HUES64 (cell line): ENCODE data around the gene LRP6.

Experiments
- H3K27ac ChIP-seq: 2 replicates; pipeline ENCODE4 v1.7.0; 2013; ENCODE audit warnings: low read depth, low read length, inconsistent platforms
- H3K27me3 ChIP-seq: 2 replicates; pipeline ENCODE4 v1.6.1; 2013; ENCODE audit warnings: mild to moderate bottlenecking, low read length; ENCODE audit not compliant: insufficient read depth
- H3K36me3 ChIP-seq: 2 replicates; pipeline ENCODE4 v1.6.1; 2013; ENCODE audit warnings: mild to moderate bottlenecking, low read length; ENCODE audit not compliant: insufficient read depth
- H3K4me1 ChIP-seq: 2 replicates; pipeline ENCODE4 v1.6.1; 2013; ENCODE audit warnings: mild to moderate bottlenecking, low read length, moderate library complexity; ENCODE audit not compliant: insufficient read depth
- H3K4me3 ChIP-seq: 2 replicates; pipeline ENCODE4 v1.5.1; 2013; ENCODE audit warnings: mild to moderate bottlenecking, low read length, moderate library complexity
- H3K9ac ChIP-seq: 2 replicates; pipeline ENCODE4 v1.6.1; 2013; ENCODE audit warnings: mild to moderate bottlenecking, low read depth, low read length
- H3K9me3 ChIP-seq: 2 replicates; pipeline ENCODE4 v1.6.1; 2013; ENCODE audit warnings: low read depth, low read length; ENCODE audit not compliant: insufficient read depth
- WGBS: fragments of 150-250, 120-280 bp; methylation state at CpG from one replicate; pipeline ENCODE4 v1.1.7; 2013; ENCODE audit warnings: missing lambda C conversion rate; 5-methylcytosine and 5-hydroxymethylcytosine counted together

Gene LRP6

GRCh38 chr12:12091977-12092663, 174.7 kb downstream of the LRP6 start:
- no peaks in the 10 kb centered on the region for H3K9me3 ChIP-seq
- H3K4me1 ChIP-seq = peaks cover 10% of the 10 kb centered on the region
- no peaks in the 10 kb centered on the region for H3K27me3 ChIP-seq
- H3K9ac ChIP-seq = no peak overlapping the region
- H3K4me3 ChIP-seq = no peak overlapping the region
- H3K36me3 ChIP-seq = no peaks in the 10 kb centered on the region
- 85% methylated on average over 13 of the region's 14 CpGs for WGBS
- H3K27ac ChIP-seq = no peak overlapping the region

GRCh38 chr12:12091071-12091470, 175.8 kb downstream of the LRP6 start:
- Histone ChIP-seq H3K9ac (no peak overlapping the region), H3K27me3 (no peaks in the 10 kb centered on the region), H3K4me3 (no peak overlapping the region), H3K4me1 (peaks cover 21% of the 10 kb centered on the region), H3K27ac (no peak overlapping the region), H3K9me3 (no peaks in the 10 kb centered on the region), H3K36me3 (no peaks in the 10 kb centered on the region)
- 92% methylated on average over 3 of the region's 3 CpGs for WGBS

- Histone ChIP-seq H3K9ac (no peak overlapping the region), H3K4me1 (peaks cover 22% of the 10 kb centered on the region), H3K4me3 (no peak overlapping the region), H3K36me3 (no peaks in the 10 kb centered on the region), H3K27me3 (no peaks in the 10 kb centered on the region), H3K9me3 (no peaks in the 10 kb centered on the region), H3K27ac (no peak overlapping the region)
- 96% methylated on average over 9 of the region's 9 CpGs for WGBS
Measured at GRCh38 chr12:12088761-12089160, 178.1 kb downstream of the LRP6 start.

- H3K4me1 ChIP-seq = peaks cover 22% of the 10 kb centered on the region
- 92% methylated on average over 10 of the region's 10 CpGs for WGBS
- H3K9me3 ChIP-seq = no peaks in the 10 kb centered on the region
- H3K27me3 ChIP-seq = no peaks in the 10 kb centered on the region
- no peak overlapping the region for H3K9ac ChIP-seq
- H3K36me3 ChIP-seq = no peaks in the 10 kb centered on the region
- H3K27ac ChIP-seq = peak overlapping the region; percentile 93; the same call in 1 of the 2 replicates
- no peak overlapping the region for H3K4me3 ChIP-seq
Measured at GRCh38 chr12:12088147-12088546, 178.7 kb downstream of the LRP6 start.

- Histone ChIP-seq H3K27me3 (no peaks in the 10 kb centered on the region), H3K9me3 (no peaks in the 10 kb centered on the region), H3K4me1 (peaks cover 22% of the 10 kb centered on the region), H3K9ac (peak overlapping the region; percentile 50; the same call in 1 of the 2 replicates), H3K27ac (peak overlapping the region; percentile 93; the same call in 1 of the 2 replicates), H3K36me3 (no peaks in the 10 kb centered on the region), H3K4me3 (no peak overlapping the region)
- 80% methylated on average over 2 of the region's 2 CpGs for WGBS
Measured at GRCh38 chr12:12087693-12088034, 179.2 kb downstream of the LRP6 start.

- peak overlapping the region; percentile 50 for H3K9ac ChIP-seq
- peak overlapping the region; percentile 93 for H3K27ac ChIP-seq
- no peaks in the 10 kb centered on the region for H3K9me3 ChIP-seq
- H3K4me1 ChIP-seq = peaks cover 22% of the 10 kb centered on the region
- no peaks in the 10 kb centered on the region for H3K27me3 ChIP-seq
- WGBS = 47% methylated on average over 9 of the region's 9 CpGs
- no peaks in the 10 kb centered on the region for H3K36me3 ChIP-seq
- no peak overlapping the region for H3K4me3 ChIP-seq
Measured at GRCh38 chr12:12086973-12087692, 179.7 kb downstream of the LRP6 start.

- WGBS = 69% methylated on average over 5 of the region's 5 CpGs
- Histone ChIP-seq H3K4me3 (no peak overlapping the region), H3K9ac (no peak overlapping the region), H3K36me3 (no peaks in the 10 kb centered on the region), H3K27ac (no peak overlapping the region; the same call in 1 of the 2 replicates), H3K4me1 (peaks cover 22% of the 10 kb centered on the region), H3K27me3 (no peaks in the 10 kb centered on the region), H3K9me3 (no peaks in the 10 kb centered on the region)
Measured at GRCh38 chr12:12086362-12086761, 180.5 kb downstream of the LRP6 start.

- WGBS = 68% methylated on average over 8 of the region's 8 CpGs
Measured at GRCh38 chr12:12083688-12084087, 183.2 kb downstream of the LRP6 start.

GRCh38 chr12:12081836-12082497, 184.9 kb downstream of the LRP6 start:
- H3K36me3 ChIP-seq = no peaks in the 10 kb centered on the region
- no peaks in the 10 kb centered on the region for H3K27me3 ChIP-seq
- peaks cover 10% of the 10 kb centered on the region for H3K4me1 ChIP-seq
- H3K9me3 ChIP-seq = no peaks in the 10 kb centered on the region
- H3K9ac ChIP-seq = no peak overlapping the region
- 78% methylated on average over 3 of the region's 3 CpGs for WGBS
- no peak overlapping the region for H3K4me3 ChIP-seq
- no peak overlapping the region for H3K27ac ChIP-seq

More at GRCh38 chr12:12083688-12084087, 183.2 kb downstream of the LRP6 start:
- Histone ChIP-seq H3K4me3 (no peak overlapping the region), H3K27ac (no peak overlapping the region), H3K36me3 (no peaks in the 10 kb centered on the region), H3K4me1 (peaks cover 22% of the 10 kb centered on the region), H3K27me3 (no peaks in the 10 kb centered on the region), H3K9me3 (no peaks in the 10 kb centered on the region), H3K9ac (no peak overlapping the region)

- 92% methylated on average over 5 of the region's 5 CpGs for WGBS
- H3K9me3 ChIP-seq = no peaks in the 10 kb centered on the region
- no peak overlapping the region for H3K9ac ChIP-seq
- no peaks in the 10 kb centered on the region for H3K27me3 ChIP-seq
- H3K4me3 ChIP-seq = no peak overlapping the region
- H3K27ac ChIP-seq = no peak overlapping the region
- no peaks in the 10 kb centered on the region for H3K4me1 ChIP-seq
- H3K36me3 ChIP-seq = no peaks in the 10 kb centered on the region
Measured at GRCh38 chr12:12079291-12079690, 187.6 kb downstream of the LRP6 start.

- no peak overlapping the region for H3K27ac ChIP-seq
- H3K9me3 ChIP-seq = no peaks in the 10 kb centered on the region
Measured at GRCh38 chr12:12072064-12072760, 194.6 kb downstream of the LRP6 start.

More at GRCh38 chr12:12072064-12072760, 194.6 kb downstream of the LRP6 start:
- 78% methylated on average over 21 of the region's 21 CpGs for WGBS
- H3K27me3 ChIP-seq = no peaks in the 10 kb centered on the region
- H3K36me3 ChIP-seq = no peaks in the 10 kb centered on the region
- H3K4me1 ChIP-seq = peaks cover 5% of the 10 kb centered on the region
- H3K4me3 ChIP-seq = no peak overlapping the region
- peak overlapping the region; percentile 20; the same call in 1 of the 2 replicates for H3K9ac ChIP-seq
